ENCODE results near the gene CNTNAP2. TPM values are rescaled to one million over a fixed set of nuclear protein-coding genes. Genes with fewer than 3 reads are reported as not detected.

CNTNAP2 gene
- total RNA-seq, 1 experiment from 2014 or later: 64.5 TPM

- H3K9me3 Mint-ChIP-seq: no peaks in the 10 kb centered on the region; a peak in 2 of 5 replicates
- no peak overlapping the region for H2BK15ac ChIP-seq (ENCODE audit: low read depth, low read length)
- no peak overlapping the region for H3K4me2 ChIP-seq (ENCODE audit: insufficient read depth, insufficient read length, low read length)
- no peak overlapping the region for H3K4me3 Mint-ChIP-seq
- no peaks in the 10 kb centered on the region; the same call in 1 of the 2 replicates for H3K4me1 ChIP-seq (ENCODE audit: insufficient read depth, low read length)
- H3K36me3 Mint-ChIP-seq (ENCODE audit: insufficient read depth in 1 of 3, low read depth in 3 of 3): peaks cover 19 to 46% (median 42%) of the 10 kb centered on the region in 3 experiments; a peak in 6 of 7 replicates
- H2AFZ ChIP-seq (ENCODE audit: low read length): no peak overlapping the region
- no peak overlapping the region for H4K8ac ChIP-seq (replicated peaks; ENCODE audit: insufficient read length, low read depth, low read length)
- H4K91ac ChIP-seq (ENCODE audit: insufficient read length, low read depth, low read length): no peak overlapping the region
- no CpG with 5 or more reads among the region's 5 CpGs for WGBS (ENCODE audit: extremely low coverage, insufficient read length, low lambda C conversion rate)
- no peaks in the 10 kb centered on the region for H4K20me1 ChIP-seq (ENCODE audit: control insufficient read depth, insufficient read depth, insufficient read length)
- H3K27me3 Mint-ChIP-seq (ENCODE audit: low read depth): no peaks in the 10 kb centered on the region
- H3K4ac ChIP-seq (ENCODE audit: low read depth, low read length): no peak overlapping the region
- peaks cover 4% of the 10 kb centered on the region for H3K79me1 ChIP-seq (ENCODE audit: insufficient read depth, low read depth, low read length, poor library complexity, severe bottlenecking)
- H3K23ac ChIP-seq (ENCODE audit: insufficient read length, low read depth, low read length): no peak overlapping the region
- TF ChIP-seq CTCF (conservative IDR thresholded peaks at IDR 0.05): no peak
- H3T11ph ChIP-seq (ENCODE audit: low read length): no peak overlapping the region
- no peak overlapping the region for H3K27ac ChIP-seq (ENCODE audit: insufficient read length, low read depth, low read length)
- H3K18ac ChIP-seq (ENCODE audit: insufficient read length, low read depth, low read length): no peak overlapping the region
- H3K4me1 Mint-ChIP-seq: peaks cover 31 to 42% of the 10 kb centered on the region in 2 experiments
- no peak overlapping the region for H2BK20ac ChIP-seq (ENCODE audit: low read depth, low read length, poor library complexity, severe bottlenecking)
- H2BK12ac ChIP-seq (ENCODE audit: insufficient read length, low read depth, low read length): no peak overlapping the region
- no peak overlapping the region for H2BK5ac ChIP-seq (ENCODE audit: insufficient read length, low read length)
- no peaks in the 10 kb centered on the region for H3K23me2 ChIP-seq (ENCODE audit: insufficient read length, low read depth, low read length, poor library complexity, severe bottlenecking)
- H3K27ac Mint-ChIP-seq: peak overlapping the region; percentile 12 to 71 (median 48); a peak in 4 of 7 replicates
- no peak overlapping the region for H3K9ac ChIP-seq (ENCODE audit: extremely low read depth, insufficient read length, low read length)
- no peaks in the 10 kb centered on the region for H3K9me3 ChIP-seq (ENCODE audit: control insufficient read depth, low read depth, low read length)
- H2AK5ac ChIP-seq (ENCODE audit: insufficient read length, low read length): no peak overlapping the region
- H2BK120ac ChIP-seq (ENCODE audit: low read depth, low read length, poor library complexity, severe bottlenecking): no peak overlapping the region
- H3K14ac ChIP-seq (ENCODE audit: insufficient read depth, low read length): no peak overlapping the region
- H3K27me3 ChIP-seq (ENCODE audit: insufficient read depth, low read length): no peaks in the 10 kb centered on the region
- H4K5ac ChIP-seq (ENCODE audit: insufficient read length, low read depth, low read length): no peak overlapping the region
- H3K56ac ChIP-seq (ENCODE audit: insufficient read length, low read depth, low read length): no peak overlapping the region
- no peak for DNase-seq
- peaks cover 3% of the 10 kb centered on the region; the same call in 1 of the 2 replicates for H3K79me2 ChIP-seq (ENCODE audit: insufficient read depth, low read length)
Observed at GRCh38 chr7:148347981-148348380, 2231.4 kb downstream of the CNTNAP2 start.
